Measurements from ENCODE around the gene DNAJC11.
"Not testable (repeated sequence)": the region's sequence is repeated elsewhere in the genome, so short reads cannot be mapped to it uniquely, and the experiment has no call there.

The DNAJC11 gene

DNA sequence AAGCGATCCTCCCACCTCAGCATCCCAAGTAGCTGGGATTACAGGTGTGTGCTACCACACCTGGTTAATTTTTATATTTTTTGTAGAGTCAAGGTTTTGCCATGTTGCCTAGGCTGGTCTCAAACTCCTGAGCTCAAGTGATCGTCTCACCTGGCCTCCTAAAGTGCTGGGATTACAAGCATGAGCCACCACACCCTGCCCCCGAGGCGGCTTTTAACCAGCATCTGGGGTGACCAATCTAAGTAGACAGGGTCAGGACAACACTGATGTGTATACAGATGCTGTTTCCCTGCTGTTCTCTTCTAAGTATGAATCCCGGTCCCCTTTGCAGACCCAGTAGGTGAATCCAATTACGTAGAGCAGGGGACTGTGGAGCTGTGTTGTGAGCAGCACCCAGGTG lies 53.1 kb downstream of the DNAJC11 start:
- no peak for DNase-seq

DNA sequence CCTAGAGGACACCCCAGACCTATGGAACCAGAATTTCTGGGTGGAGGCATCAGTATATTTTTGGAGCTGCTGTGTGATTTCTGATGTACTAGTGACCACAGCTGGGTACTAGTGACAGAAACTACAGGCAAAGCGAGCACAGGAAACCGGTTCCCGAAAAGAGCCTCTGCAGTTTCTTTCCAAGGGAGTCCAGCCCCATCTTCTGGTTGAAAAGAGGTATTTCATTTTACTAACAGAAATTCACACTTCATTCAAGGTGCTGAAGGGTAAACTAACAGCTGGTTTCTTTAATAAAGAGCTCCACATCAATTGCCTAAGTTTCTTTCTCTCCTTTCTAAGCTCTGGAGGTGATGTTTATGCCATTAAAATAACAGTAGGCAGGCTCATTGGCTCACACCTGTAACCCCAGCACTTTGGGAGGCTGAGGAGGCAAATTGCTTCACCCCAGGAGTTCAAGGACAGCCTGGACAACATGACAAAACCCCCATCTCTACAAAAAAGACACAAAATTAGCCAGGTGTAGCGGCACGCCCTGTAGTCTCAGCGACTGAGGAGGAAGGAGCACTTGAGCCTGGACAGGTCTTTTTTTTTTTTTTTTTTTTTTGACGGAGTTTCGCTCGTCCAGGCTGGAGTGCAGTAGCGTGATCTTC lies 55.0 kb downstream of the DNAJC11 start:
- DNase-seq: no peak

DNA sequence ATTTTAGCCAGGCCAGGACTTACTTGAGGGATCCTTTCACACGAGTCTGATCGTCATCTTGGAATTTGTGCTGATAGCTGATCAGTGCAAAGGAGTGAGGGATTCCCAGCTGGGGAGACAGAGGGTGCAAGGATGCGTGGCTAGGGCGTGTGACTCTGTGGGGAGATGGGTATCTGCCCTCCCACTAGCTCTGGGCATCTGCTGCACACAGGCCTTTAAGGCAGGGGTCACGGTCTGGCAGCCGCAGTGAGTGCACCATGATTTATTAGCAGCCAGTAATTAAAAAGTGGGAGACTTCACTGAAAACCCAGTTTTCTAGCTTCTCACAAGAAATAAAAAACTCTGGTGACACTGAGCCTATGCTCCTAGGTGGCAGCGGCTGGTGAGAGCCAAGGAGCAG lies 56.6 kb downstream of the DNAJC11 start:
- DNase-seq: no peak

DNA sequence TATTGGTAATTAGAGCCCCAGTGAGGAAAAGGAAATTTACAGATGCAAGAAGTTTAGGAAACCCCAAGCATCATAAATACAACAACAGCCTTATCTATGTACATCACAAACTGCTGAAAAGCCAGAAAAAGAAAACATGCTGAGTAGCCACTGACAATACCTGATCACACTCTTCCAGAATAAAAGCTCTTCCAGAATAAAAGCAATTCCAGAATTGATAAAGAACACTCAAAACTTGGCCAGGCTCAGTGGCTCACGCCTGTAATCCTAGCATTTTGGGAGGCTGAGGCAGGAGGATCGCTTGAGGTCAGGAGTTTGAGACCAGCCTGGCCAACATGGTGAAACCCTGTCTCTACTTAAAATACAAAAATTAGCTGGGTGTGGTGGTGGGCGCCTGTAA lies 60.7 kb downstream of the DNAJC11 start:
- DNase-seq: not testable (repeated sequence)

DNA sequence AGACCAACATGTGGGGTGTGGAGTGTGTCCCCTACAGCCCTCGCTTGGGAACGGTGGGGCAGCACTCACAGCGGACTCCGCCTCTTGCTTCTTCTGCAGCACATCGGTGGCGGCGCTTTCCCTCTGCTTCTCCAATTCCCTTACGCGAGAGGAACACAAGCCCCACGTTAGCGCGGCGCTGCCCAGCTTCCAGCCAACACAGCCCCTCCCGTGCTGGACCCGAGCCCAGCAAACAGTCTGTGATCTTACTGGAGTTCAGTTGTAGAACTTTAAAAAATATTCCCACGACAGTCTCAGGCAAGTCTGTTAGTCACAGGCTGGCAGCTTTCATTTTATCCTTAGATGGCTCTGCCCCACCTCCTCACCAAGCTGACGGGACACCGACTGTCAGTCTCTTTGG lies 63.4 kb downstream of the DNAJC11 start:
- no peak for DNase-seq

DNA sequence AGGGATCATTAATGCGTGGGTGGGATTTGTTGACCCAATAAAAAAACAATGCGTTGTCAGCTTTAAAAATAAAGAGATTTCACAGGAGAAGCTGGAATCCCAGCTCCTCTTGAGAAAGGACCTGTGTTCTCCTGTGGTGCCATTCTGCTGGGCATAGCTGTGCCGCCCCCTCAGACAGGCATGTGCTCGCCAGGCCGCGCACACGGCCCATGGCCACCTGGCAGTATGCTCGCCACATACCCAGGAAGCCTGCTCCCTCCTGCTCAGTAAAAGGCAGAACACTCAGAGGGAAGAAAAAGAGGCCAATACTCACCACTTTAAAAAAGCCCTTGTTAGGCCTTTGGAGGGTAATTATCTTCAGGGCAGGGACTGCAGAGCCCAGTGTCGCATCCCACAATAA lies 63.8 kb downstream of the DNAJC11 start:
- no peak for DNase-seq

DNA sequence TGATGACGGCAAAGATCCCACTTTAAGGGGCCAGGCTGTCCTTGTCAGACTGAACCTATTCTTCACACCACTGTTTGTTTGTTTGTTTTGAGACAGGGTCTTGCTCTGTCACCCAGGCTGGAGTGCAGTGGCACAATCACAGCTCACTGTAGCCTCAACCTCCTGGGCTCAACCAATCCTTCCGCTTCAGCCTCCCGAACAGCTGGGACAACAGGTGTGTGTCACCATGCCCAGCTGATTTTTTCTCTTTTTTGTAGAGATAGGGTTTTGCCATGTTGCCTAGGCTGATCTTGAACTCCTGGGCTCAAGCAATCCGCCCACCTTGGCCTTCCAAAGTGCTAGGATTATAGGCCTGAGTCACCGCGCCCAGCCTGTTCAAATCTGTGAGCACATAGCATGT lies 64.8 kb downstream of the DNAJC11 start:
- DNase-seq: not testable (repeated sequence)

DNA sequence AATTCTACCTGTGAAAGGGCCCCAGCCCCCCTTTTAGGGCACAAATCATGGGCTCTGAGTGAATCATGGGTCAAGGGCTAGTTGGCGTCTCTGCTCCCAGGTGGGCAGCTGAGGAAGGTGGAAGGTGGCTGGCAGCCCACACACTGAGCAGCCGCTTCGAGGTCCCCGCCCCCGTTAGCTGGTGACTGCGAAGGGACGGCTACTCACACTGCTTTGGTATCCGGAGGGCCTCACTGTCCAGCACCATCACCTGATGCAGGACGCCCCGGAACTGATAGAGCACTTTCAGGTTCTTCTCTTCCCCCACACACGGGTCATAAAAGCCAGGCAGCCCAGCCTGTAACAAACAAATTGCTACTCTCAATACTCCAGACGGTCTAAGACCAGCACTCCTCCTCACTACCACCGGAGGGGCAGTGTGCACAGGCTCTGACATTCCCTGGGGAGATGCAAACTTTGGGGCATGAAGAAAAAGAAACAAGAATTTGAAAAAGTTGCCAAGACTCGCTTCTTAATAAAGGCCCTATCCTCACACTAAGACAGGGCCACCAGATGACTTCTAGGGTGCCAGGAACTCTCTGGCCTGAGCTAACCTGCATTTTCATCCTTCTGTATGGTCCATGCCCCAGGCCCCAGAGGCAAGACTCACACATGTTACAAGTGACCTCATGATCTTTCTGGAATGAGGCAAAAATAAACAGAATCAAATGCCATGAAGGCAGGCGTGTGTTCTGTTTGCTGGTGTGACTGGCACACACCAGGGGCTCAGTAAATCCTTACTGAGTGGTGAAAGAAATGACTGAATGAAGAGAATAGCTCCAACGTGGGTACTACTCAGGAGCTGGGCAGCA lies 65.5 kb downstream of the DNAJC11 start:
- DNase-seq: no peak

DNA sequence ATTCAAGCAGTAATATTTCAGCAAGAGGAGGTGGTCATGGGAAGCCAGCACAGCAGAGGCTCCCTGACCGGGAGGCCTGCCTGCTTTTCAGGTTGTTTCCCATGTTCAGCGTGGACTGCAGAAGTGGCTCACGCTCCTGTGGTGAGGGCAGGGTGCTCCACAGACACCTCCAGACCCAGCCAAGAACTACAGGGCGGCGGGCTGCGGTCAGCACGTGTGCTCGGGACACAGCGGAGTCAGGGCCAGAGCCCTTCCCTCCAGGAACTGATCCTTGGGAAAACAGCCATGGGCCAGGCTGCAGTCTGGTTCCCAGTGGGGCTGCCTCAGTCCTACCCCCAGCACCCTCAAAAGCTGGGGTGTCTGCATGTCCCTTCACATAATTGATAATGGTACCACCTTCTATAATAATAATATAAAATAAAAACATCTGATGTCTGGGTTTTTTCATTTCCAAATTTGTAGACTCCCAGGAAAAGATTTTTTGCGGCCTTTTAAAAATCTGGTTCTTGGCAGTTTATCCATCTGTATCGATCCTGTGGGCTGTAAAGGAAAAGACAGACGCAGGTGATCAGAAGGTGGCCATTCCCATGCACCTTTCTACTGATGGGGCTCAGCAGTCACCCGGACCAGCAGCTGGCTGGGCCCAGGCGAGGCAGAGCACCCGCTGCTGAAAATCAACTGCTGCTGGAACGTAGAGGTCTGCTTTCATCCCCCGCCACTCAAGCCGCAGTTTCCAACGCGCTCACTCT lies 66.3 kb downstream of the DNAJC11 start:
- no peak for DNase-seq

DNA sequence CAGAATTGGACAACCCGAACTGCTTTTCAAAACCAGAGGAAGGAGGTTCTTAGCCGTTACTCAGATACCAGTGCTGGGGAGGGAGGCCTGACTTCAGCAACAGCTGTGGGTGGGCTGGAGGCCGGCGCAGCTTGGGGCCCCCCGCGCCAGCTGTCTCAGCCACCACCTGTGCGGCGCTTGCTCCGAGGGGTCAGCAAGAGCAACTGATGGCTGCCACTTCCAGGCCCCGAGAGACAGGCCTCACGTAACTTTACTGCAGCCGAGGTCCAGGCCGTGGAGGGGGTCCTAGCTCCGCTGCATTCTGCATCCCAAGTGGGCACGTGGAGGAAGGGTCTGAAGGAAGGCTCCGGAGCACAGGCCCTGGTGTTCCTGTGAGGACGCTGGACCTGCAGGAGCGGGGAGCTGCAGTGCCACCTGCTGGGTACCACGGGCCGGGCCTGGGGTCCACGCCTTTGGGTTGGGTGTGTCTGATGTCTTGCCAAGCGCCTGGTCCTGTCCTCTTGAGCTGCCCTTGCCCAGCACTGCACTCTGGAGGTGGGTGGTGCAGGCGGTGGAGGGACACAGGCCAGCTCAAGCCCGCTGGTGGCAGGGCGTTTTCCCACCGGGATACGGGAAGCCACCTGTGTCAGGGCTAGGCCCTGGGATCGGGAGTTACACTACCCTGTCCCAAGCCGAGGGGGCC lies 67.1 kb downstream of the DNAJC11 start:
- peak; percentile 50 for DNase-seq

DNA sequence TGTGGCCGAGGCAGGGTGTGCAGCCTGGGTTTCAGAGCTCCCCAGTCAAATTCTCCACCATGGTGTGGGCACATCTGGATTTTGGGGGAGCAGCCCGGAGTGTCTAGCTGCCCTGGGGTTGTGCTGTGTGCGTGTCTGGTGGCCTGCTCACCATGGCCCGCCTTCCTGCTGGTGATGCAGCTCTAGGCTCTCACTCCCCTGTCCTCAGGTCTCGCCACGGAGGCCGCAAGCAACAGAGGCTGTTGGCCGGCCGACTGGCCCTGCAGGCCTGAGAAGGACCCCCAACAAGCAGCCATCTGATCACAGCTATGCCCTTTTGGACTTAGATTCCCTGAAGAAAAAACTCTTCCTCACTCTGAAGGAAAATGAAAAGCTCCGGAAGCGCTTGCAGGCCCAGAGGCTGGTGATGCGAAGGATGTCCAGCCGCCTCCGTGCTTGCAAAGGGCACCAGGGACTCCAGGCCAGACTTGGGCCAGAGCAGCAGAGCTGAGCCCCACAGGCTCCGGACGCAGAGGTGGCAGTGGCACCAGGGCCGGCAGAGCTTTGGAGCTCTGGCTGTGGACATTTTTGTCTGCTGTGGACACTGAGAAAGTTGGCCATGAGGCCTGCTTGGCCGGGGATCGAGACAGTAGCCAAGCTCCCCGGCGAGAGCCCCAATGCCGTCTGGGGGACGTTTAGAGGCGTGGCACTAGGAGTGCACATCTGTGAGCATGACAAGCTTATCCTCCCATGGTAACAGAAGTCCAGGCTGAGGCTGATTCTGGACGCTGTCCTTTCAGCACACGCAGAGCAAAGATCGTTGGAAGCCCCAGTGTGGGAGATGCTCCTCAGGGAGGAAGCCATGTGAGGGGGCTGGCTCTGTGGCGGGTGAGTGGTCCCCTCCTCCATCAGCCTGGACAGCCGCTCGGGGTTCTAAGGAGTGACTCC lies 68.8 kb downstream of the DNAJC11 start:
- no peak for DNase-seq

DNA sequence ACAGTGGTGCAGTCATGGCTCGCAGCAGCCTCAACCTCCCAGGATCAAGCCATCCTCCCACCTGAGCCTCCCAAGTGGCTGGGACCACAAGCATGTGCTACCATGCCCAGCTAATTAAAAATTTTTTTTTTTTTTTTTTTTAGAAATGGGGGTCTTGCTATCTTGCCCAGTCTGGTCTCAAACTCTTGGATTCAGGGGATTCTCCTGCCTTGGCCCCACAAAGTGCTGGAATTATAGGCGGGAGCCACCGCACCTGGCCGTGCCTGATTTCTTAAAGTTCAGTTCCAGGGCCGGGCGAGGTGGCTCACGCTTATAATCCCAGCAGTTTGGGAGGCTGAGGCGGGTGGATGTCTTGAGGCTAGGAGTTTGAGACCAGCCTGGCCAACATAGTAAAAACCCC lies 70.6 kb downstream of the DNAJC11 start:
- DNase-seq: no peak

DNA sequence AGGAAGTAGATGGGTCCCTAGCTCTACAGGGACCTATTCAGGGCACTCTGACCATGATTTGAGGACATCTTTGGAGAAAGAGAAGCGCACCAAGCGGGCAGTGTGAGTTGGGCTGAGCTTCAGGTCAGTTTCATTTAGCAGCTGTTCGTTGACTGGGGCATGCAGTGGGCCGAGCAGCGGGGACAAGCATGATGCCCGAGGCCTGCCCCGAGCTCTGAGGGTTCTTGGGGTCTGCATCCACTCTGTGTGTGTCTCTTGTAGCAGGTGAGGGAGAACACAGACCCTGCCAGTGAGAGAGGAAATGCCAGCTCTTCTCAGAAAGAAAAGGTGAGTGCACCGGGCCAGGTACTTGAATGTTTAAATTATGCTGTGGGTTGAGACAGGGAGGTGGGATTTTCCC lies 71.6 kb downstream of the DNAJC11 start:
- no peak for DNase-seq

DNA sequence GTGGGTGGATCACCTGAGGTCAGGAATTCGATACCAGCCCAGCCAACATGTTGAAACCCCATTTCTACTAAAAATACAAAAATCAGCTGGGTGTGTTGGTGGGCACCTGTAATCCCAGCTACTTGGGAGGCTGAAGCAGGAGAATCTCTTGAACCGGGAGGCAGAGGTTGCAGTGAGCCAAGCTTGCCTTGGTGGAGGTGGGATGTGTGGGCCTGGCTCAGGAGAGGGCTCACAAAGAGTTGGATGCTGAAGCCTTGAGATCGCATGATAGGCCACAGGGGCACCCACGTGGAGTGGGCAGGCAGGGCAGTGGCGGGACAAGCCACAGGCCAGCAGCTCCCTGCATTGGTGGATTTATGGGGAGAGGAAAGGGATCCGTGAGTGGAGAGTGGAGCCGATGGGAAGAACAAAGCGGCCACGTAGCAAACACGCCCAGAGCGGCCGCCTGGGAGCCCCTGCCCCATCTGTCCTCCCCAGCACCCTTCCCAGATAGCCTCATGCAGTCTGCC lies 72.6 kb downstream of the DNAJC11 start:
- DNase-seq: no peak

DNA sequence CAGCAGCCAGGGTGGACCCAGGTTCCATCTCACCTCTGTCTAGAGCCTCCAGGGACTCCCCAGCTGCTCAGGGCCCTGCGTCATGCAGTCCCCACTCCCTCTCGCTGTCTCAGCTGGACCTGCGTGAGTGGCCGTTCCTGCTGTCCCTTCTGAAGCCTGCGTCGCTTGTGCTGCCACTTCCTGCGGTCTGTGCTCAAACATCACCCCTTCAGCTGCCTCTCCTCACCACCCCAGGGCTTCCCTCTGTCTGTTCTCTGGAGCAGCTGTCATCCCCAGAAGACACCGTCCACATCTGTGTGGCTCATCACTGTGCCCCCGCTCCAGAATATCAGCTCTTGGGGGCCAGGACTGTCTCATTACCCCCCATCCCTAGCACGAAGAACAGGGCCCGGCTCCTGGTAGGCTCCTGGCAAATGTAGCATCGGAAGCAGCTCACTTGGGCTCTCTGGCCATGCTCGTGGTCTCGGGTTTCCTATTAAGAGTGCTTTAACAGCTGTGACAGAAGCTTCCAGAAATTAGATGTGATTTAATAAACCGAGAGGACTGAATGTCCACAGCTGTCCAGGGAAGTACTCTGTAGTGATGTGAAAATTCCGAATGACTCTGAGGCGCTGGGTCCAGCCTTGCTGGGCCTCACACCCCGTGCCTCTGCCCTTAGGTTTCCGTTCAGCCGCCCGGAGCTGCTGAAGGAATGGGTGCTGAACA lies 73.6 kb downstream of the DNAJC11 start:
- DNase-seq: no peak

DNA sequence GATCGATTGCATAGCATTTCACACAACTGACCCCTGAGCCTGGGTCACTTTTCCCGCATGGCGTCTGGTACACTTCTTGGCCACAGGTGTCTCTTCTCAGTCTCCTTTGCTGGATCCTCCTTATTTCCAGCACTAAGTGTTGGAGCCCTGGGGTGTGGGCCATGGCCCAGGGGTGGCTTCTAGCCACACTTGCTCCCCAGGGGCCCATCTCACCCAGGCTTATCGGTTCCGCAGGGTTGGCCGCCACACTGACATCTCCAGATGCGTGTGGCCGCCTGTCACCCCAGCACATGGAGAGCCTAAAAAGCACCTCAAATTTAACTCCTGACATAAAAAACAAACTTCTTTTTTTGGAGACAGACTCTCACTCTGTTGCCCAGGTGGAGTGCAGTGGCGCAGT lies 74.6 kb downstream of the DNAJC11 start:
- DNase-seq: no peak

DNA sequence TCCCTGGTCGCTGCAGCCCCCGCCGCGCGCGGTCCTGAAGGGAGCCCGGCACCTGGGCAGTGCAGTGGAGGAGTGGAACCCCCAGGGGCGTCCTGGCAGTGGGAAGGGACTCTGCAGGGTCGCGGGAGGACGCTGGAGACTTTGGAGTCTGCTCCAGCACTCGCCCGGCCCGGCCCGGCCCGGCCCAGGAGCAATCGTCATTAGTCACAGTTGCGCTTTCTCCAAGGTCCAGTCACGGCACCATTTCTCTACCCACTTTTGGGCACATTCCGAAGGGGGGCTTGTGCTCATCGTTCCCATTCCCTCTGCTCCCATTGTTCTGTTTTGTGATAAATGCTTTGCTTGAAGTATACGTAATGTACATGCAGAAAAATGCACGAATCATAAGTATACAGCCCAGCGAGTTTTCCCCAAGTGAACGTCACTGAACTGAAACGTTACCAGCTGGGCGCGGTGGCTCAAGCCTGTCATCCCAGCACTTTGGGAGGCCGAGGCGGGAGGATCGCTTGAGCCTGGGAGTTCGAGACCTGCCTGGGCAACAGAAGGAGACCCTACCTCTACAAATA lies 75.9 kb downstream of the DNAJC11 start:
- DNase-seq: no peak

DNA sequence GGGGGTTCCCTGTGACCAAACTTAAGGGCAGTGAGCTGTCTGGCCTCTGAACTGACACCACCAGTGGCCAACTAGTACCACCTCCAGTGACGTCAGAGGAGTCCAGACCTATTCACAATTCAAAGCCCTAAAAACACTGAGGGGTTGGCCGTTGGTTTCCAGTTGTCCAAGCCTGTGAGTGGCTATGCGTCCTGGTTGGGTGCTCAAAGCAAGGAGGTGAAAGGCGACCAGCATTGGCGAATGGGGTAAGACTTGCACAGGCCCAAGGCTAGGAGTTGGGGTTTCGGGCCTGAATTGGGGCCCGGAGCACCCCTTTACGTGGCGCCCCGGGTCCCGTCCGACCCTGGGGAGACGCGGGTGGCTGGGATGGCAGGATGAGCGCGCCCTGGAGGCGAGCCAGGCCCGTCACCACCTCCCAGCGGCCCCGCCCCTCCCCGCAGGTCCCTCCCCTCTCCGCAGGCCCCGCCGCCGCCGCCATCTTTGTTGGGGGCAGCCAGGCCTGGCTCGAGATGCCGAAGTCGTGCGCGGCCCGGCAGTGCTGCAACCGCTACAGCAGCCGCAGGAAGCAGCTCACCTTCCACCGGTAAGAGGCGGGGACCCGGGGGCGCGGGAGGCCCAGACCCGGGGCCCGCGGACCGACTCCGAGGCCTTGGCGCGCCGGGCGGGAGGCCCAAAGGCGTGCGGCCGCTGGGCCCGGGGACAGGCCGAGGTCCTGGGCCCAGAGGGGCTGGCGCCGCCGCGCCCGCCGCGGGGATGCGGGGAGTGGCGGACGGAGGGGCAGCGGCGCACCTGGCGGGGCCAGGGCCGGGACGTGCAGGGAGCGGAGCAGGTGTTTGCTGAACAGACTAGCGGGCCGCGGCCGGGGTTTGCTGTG lies 76.7 kb downstream of the DNAJC11 start, which contains the start of gene THAP3:
THAP3 (plus strand) TSS at position 159 of the 874 bp plus-strand sequence; CDS start at position 510, 351 bp downstream.
- DNase-seq: peak; percentile 90

DNA sequence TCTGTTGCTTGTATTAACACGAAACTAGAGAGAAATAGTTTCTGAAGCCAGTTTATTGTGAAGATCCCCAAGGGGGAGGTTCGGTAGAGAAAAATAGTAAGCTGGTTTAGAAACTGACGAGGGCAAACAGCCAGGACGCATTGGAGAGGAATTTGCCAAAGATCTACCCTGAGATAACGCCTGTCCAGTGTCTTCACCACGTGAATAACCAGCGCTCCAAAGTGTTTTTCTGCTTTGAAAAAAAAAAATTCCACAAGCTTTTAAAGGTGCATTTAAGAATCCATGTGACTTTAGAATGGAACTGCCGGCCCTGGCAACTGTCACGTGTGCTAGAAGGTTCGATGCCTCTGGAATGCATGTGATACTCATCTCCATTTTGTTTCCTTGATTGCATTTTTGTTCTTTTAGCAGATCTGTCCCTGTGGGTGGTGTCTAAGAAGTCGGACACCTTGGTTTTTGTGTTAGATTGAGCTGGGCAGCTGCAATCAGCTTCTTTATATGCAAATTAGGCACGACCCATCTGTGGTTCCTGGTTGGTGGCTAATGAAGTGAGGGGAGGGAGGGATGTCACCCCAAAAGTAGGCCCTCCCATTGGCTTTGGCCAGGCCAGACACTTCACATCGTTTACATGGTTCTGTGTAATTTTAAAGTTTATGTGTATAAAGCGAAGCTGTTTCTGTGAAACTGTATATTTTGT lies 78.2 kb downstream of the DNAJC11 start:
- no peak for DNase-seq

All from activated naive CD4-positive, alpha-beta T cell treated with anti-CD3 and anti-CD28 coated beads, Interleukin-2, amount 50 U/mL, for 16 hours (primary cell).